Measurements from ENCODE around the gene ARHGEF4.
"Not testable (repeated sequence)": the region's sequence is repeated elsewhere in the genome, so short reads cannot be mapped to it uniquely, and the experiment has no call there.

ARHGEF4 gene

DNA sequence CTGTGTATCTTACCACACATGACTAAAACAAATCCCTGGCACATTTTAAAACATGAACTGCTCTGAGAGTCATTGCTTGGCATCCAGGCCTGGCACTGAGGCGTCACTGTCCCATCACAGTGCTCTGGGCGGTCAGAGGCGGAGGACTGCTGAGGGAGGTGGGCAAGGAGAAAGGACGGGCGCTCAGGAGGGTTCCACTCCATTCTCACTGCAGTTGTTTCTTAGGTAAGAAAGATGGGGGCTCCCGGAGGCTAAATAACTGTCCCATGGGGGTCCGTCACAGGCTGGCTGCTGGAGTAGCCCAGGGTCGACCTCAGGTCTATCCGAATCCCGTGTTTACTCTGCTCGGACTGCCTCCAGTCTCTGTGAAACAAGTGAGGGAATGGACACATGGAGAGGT is 139.0 kb downstream of the ARHGEF4 start:
- no peak for DNase-seq (ENCODE audit: low read depth)

DNA sequence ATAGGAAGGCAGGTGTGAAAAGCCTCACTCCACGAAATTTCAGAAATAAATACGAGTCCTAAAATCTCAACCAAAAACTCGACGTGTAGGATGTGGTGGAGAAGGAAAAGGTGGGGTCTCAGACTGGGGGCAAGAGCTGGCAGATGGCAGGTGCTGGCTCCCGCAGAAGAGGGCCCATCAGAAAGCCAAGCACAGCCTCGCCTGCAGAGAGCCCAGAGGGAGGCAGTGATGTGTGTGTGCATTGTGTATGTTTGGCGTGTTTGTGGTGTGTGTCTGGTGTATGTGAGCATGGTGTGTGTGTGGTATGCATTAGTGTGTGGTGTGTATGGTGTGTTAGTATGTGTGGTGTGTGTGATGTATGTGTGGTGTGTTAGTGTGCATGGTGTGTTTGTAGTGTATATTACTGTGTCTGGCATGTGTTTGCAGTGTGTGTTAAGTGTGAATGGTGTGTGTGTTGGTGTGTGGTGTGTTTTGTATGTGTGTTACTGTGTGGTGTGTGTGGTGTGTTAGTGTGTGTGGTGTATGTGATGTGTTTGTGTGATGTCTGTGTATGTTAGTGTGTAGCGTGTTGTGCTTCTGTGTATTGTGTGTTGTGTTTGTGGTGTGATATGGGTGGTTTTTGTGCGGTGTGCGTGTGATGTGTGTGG is 140.0 kb downstream of the ARHGEF4 start:
- no peak for DNase-seq (ENCODE audit: low read depth)

DNA sequence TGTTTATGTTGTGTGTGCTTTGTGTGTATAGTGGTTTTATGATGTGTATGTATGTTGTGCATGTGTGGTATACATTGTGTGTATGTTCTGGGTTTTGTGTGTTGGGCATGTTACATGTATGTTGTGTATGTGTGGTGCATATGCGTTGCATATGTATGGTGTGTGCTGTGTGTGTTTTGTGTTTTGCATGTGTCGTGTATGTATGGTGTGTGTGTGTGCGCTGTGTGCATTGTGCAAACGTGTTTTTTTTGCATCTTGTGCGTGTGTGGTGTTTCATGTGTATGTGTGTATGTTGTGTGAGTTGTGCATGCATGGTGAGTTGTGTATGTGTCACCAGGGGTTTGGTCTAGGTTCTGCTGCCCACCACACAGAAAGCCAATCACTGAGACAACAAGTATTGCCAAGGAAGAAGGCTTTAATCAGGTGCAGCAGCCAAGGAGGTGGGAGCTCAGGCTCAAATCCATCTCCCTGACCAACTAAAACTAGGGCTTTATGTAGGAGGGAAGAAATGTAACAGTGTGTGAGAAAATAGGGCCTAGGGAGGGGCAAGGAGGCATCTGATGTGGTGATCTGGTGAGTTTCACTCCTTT is 140.8 kb downstream of the ARHGEF4 start:
- DNase-seq (ENCODE audit: low read depth), result no peak

DNA sequence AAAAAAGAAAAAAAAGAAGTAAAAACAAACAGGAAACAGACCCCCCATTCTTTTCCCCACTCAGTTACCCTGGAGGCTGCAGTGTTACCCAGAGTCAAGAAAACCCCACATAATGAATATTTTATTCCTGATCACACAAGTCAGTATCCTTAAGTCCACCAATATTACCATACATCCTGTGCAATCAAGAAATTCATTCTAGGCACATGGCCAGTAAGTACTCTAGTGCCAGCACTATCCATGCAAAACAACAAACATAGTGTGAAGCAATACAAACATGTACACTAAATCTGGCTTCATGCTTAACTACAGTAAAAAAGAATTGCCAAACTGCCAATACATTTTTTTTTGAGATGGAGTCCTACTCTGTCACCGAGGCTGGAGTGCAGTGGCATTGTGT is 145.0 kb downstream of the ARHGEF4 start:
- no peak for DNase-seq (ENCODE audit: low read depth)

DNA sequence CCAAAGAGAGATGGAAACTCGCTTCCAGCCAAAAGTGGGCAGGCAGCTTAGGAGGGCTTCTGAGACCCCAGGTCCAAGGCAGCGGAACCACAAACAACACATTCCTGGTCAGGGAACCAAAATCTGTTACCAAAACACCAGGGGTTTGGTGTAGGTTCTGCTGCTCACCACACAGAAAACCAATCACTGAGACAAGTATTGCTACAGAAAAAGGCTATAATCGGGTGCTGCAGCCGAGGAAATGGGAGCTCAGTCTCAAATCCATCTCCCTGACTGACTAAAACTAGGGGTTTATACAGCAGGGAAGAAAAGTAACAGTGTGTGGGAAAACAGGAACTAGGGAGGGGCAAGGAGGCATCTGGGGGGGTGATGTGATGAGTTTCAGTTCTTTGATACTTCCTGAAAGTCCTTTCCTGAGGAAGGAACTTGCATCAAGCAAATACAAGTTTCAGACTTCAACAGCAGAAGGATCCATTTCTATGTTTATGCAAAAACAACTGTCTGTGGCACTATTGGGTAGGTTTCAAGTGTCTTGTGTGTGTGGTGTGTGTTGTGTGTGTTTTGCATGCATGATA is 148.6 kb downstream of the ARHGEF4 start:
- no peak for DNase-seq (ENCODE audit: low read depth)

DNA sequence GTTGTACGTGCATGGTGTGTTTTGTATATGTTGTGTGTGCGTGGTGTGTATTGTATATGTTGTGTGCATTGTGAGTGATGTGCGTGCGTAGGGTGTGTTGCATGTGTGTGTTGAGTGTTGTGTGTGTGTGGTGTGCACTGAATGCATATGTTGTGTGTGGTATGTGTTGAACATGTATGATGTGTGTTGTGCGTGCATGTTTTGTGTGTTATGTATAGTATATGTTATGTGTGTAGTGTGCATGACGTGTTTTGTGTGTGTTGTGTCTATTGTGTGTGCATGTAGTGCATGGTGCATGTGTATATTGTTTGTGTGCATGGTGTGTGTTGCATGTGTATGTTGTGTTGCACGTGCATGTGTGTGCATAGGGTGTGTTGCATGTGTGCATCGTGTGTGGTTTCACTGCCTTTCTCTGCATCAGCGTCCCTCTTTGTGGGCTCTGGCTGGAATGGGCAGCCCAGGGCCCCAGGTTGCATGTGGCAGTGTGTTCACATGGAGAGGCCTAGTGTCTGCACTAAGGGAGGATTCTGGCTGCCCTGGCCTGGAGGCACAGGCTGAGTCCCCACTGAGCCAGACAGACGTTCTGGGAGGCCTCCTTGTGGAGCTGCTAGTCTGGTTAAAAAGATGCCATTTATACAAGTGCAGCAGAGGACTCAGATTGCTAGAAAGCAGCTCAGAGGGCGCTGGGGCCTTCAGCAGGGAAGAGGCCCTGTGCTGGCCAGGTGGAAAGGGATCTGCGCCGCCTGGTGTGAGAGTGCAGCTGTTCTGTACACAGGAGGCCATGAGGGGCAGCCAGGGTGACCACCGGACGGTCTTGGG is 149.3 kb downstream of the ARHGEF4 start:
- no peak for DNase-seq (ENCODE audit: low read depth)

DNA sequence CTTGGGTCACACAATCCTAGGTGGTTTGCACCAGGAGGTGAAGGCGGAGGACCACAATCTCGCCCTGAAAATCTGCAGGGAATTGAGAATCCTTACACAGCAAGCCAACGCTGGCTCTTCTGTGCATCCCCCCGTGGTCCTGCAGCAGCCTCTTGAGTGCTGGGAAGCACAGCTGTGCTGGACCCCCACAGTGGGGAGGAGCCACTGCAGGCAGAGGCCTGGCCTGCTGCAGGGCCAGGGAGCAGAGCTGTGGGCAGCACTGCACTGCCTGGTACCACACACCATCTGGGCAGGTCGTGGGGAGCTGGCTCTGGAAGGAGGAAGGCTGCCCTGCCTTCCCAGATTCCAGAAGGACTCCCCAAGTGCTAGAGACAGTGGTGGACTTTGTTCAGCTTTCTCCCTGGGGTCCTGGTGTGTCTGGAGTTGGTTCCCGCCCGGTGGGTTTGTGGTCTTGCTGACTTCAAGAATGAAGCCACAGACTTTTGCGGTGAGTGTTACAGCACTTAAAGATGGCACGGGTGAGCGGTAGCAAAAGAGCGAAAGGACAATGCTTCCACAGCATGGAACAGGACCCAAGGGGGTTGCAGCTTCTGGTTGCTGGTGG is 150.3 kb downstream of the ARHGEF4 start:
- DNase-seq (ENCODE audit: low read depth), result no peak

DNA sequence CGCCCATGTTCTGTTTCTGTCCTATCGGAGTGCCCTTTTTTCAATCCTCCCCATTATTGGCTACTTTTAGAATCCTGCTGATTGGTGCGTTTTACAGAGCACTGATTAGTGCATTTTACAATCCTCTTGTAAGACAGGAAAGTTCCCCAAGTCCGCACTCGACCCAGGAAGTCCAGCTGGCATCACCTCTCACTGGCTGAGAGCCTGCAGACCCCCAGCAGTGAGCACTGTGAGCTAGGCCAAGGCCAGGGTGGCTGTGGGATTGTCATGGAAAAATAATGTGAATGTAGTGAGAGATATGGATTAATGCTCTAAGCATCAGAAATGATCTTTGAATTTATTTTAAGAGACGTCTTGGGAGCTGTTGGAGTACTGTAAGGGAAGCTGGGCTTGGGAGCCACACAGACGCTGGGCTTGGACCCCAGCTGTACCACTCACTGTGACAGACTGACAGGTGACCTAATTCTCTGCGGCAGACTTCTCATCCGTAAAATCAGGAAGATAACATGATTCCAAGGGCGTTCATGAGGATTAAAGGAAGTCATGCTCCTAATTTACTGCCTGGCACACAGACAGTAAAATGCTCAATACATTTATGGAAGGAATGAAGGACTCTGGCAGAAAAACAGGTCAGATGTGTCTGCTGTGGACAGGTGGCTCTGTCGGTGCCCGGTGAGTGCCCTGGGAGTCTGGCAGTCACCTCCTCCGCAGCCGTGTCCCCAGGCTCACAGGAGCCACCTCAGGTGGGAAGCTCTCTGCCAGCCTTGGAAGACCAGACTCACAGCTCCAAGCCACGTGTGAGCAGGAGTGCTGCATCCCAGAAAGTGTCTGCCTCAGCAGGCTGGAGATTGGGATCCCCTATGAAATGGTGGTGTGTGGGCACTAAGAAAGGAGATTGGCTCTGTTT is 151.1 kb downstream of the ARHGEF4 start:
- no peak for DNase-seq (ENCODE audit: low read depth)

DNA sequence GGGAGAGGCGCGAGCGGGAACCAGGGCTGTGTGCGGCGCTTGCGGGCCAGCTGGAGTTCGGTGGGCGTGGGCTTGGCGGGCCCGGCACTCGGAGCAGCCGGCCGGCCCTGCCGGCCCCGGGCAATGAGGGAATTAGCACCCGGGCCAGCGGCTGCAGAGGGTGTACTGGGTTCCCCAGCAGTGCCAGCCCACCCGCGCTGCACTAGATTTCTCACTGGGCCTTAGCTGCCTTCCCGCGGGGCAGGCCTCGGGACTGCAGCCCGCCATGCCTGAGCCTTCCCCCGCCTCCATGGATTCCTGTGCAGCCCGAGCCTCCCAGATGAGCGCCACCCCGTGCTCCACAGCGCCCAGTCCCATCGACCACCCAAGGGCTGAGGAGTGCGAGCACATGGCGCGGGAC is 154.7 kb downstream of the ARHGEF4 start:
- not testable (repeated sequence) for DNase-seq (ENCODE audit: low read depth)

DNA sequence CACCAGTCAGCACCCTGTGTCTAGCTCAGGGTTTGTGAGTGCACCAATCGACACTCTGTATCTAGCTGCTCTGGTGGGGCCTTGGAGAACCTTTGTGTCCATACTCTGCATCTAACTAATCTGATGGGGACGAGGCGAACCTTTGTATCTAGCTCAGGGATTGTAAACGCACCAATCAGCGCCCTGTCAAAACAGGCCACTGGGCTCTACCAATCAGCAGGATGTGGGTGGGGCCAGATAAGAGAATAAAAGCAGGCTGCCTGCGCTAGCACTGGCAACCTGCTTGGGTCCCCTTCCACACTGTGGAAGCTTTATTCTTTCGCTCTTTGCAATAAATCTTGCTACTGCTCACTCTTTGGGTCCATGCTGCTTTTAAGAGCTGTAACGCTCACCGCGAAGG is 155.3 kb downstream of the ARHGEF4 start:
- DNase-seq (ENCODE audit: low read depth), result not testable (repeated sequence)

DNA sequence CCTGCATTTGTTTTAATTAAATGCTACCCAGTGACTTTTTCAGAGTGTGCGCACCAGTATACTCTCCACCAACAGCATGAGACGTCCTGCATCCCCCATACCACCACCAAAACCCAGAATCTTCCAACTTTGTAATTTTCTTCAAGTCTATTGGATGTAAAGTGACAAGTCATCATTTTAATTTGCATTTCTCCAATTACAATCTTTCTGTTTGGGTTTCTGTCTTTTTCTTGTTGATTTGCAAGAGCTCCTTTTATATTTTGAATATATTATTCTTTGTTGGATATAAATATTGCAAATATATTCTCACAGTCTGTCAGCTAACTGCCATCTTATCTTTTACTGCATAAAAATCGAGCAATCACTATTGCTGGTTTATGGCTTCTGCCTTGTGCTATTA is 160.0 kb downstream of the ARHGEF4 start:
- DNase-seq (ENCODE audit: low read depth), result no peak

DNA sequence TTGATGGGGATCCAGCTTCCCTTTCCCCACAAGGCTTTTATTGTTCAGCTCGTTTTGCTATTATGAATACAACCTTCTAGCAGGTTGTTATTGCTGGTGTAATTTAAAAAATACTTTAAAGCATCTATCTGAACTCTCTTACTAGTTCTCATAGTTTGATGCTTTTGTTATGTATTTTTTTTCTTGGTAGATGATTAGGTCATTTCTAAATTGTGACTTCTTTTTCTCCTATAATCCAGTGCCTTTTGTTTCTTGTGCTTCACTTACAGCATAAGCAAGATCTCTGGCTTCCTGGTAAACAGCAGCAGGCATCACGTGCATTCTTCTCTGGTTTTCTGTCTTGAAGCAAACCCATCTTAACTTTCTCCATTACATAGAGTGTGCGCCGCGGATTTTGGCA is 160.5 kb downstream of the ARHGEF4 start:
- DNase-seq (ENCODE audit: low read depth), result no peak

DNA sequence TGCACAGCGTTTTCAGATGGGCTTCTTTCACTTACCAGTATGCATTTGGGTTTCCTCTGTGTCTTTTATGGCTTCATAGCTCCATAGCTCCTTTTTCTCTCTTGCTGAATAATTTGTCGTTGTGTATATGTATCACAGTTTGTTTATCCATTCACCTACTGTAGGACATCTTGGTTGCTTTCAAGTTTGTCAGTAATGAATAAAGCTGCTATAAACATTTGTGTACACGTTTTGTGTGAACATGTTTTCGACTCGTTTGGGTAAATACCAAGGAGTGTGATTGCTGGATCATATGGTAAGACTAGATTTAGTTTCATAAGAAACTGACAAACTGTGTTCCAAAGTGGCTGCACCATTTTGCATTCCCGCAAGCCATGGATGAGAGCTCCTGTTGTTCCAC is 161.8 kb downstream of the ARHGEF4 start:
- DNase-seq (ENCODE audit: low read depth), result no peak

DNA sequence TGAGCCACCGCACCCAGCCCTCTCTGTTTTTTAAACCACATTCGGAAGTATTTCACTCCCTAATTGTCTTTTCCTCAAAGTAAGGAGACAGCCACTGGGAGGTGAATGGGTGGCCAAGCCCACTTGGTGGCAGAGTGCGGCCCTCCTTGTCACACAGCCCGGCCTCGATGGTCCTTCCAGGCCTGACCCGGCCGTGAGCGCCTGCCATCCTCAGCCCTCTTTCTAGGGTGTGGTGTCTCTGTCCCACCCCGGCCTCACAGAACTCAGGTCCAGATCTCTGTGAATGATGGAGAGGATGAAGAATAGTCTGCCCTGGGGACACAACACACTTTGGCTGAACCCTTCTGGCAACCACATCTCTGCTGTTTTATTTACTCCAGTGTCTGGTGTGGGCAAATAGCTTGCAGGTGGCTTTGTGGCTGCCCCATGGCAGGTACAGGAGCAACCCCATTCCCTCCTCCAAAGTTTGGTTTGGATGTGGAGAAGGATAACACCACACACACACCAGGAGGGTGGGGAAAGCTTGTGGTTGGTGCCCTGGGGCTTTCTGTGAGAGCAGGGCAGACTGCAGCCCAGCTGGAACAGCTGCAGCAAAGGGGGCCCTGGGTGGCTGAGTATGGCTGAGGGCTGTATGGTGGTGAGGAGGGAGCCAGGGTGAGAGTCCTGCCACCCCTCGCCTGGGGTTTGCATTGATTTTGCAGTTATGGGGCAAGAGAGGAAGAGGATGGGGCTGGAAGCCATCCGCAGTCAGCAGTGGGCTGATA is 167.9 kb downstream of the ARHGEF4 start:
- DNase-seq (ENCODE audit: low read depth), result no peak

DNA sequence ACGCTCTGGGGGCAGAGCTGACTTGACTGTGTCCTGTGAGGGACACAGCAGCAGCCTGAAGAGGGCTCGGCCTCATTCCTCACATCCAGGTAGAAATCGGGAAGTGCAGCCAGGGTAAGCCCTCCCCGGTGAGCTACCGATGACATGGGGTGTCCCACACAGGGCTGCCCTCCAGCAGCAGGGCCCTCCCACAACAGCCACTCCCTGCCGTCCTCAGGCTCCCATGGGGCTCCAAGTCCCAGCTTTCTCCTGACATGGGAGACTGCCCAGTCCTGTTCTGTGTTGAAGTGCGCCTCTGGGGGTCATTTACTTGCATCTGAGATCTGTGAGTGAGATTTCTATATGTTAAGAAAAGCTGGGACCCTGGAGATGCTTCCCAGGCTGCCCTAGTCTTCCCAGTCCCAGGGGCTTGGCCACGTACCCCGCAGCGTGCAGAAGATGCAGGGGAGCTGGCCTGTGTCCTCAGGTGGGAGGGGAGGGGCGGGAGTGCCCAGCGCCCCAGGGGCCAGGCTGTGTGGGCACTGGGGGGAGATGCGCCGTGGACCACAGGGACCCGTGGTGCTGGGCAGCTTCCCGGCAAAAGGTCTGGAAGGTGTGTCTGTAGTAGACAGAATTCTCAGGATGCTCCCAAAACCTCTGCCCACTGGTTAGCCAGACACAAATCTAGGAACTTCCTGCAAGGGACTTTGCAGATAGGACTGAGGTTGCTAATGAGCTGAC is 168.7 kb downstream of the ARHGEF4 start:
- no peak for DNase-seq (ENCODE audit: low read depth)

DNA sequence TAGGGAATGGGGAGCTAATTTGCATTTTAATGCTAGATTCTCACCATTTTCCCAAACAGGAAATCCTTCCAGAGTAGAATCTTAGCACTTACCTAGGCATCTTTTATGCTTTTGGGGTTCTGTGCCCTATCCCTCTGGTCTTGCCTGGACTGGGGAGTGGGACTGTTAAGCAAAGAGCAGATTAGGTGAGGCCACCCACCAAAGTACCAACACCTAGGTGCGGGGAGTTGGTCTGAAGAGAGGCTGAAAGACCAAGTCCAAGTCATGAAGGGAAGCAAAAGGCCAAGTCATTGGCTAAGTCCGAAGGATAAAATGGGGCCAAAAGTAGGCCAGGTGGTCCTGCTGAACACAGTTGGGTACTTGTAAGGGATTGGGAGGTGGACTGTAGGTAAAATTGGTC is 169.8 kb downstream of the ARHGEF4 start:
- no peak for DNase-seq (ENCODE audit: low read depth)

DNA sequence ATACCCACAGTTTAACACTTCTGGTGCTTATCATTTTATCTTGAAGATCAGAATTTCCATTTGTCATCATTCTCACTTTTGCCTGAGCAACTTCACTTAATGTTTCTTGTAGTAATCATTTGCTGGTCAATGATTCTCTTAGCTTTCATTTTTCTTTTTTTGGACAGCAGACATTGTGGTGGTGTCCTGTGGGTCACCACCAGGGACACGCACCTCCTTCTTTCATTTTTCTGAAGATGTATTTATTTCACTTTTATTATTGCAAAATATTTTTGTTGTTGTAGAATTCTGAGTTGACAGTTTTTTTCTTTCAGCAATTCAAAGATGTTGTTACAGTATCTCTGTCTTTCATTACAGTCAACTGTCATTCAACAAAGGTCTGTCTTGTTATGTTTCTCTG is 172.3 kb downstream of the ARHGEF4 start:
- no peak for DNase-seq (ENCODE audit: low read depth)

DNA sequence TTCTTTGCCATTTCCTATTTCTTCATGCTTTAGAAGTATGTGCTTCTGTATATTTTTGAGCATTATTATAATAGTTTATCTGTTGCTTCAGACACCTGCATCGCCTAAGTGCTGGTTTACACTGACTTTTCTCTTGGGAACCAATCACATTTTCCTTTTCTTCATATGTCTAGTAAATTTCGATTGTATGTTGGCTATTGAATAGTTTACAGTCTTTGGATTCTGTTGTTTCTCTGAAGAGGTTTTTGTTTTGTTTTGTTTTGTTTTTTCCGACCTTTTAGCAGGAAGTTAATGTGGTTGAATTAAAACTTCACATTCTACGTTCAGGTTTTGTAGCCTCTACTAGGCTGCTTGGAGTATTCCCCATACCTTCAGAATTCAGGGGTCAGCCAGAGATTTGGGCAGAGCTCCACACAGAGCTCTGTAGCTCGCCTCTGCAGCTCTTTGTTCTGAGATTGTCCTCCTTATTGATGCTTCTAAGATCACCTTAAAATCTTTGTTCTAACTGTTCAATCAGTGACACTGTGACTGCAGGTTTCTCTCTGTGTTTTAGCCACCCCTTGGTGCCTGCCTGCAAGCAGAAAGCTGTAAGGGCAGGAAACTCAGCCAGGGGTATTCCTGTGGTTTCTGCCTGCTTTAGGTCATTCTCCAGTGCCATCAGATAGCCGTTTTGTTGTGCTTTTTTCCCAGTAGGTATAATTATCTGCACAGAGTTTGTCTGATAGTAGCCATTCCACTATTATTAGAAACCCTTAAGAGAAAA is 173.2 kb downstream of the ARHGEF4 start:
- DNase-seq (ENCODE audit: low read depth), result no peak

DNA sequence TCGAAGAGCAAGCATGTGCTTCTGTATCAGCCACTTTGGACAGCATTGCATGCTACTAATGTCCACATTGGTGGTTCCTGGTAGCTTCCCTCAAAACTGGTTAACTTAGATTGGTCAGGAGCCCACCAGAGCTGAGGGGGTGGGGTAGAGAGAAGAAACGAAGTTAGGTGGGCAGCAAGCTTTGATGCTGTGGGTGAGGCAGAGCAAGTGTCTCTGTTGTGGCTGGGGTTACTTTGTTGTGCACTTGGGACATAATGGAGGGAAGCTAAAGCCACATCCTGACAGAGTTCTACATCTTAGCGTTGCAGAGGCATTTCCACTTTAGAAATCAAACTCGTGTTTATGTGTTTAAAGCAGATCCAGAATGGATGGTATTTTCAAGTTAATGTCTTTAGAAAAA is 173.9 kb downstream of the ARHGEF4 start:
- no peak for DNase-seq (ENCODE audit: low read depth)
